GM12873 (cell line): Measurements from ENCODE around the gene CES4A.

Experiments
- CTCF ChIP-seq: IDR thresholded peaks from 2 replicates; pipeline ENCODE4 v1.5.1; 2012; ENCODE audit warnings: low read depth, mild to moderate bottlenecking, moderate library complexity, low read length, control low read depth; ENCODE audit not compliant: insufficient read depth; ENCODE audit errors: missing control alignments

Gene CES4A

GRCh38 chr16:66973716-66974115, 14.7 kb upstream of the CES4A start:
- TF ChIP-seq CTCF: no peak

- no peak for TF ChIP-seq CTCF
Measured at GRCh38 chr16:66975302-66975893, 13.0 kb upstream of the CES4A start.

- TF ChIP-seq CTCF: no peak
Measured at GRCh38 chr16:66976746-66977145, 11.6 kb upstream of the CES4A start.

- TF ChIP-seq CTCF: peak; percentile 98
Measured at GRCh38 chr16:66977341-66978113, 10.9 kb upstream of the CES4A start.

- no peak for TF ChIP-seq CTCF
Measured at GRCh38 chr16:66979011-66979717, 9.2 kb upstream of the CES4A start.

- no peak for TF ChIP-seq CTCF
Measured at GRCh38 chr16:66983033-66983432, 5.4 kb upstream of the CES4A start.

- no peak for TF ChIP-seq CTCF
Measured at GRCh38 chr16:66984892-66985311, 3.5 kb upstream of the CES4A start.
